HEK293 (cell line): ENCODE measurements around the gene PIK3CD.

Experiments
- CTCF ChIA-PET: fragments of 350-600 bp; formaldehyde crosslinking; extraction: SDS; loops from one replicate; lab custom pipeline; 2021; ENCODE audit warnings: antibody characterized with exemption; lab: Yijun Ruan, JAX
- POLR2A ChIA-PET: fragments of 300-600 bp; formaldehyde crosslinking; extraction: SDS; loops from one replicate; lab custom pipeline; 2020; ENCODE audit warnings: antibody characterized with exemption, inconsistent platforms; lab: Yijun Ruan, JAX
- H3K27ac ChIP-seq: fragments of 200-500 bp; sonication (Bioruptor generic); 2 replicates; pipeline ENCODE4 v1.5.1; 2014; ENCODE audit warnings: low read depth, low read length, control low read depth, inconsistent platforms; ENCODE audit errors: extremely low read depth
- H3K36me3 ChIP-seq, 2 experiments: fragments of 200-500 bp in 1 of 2; sonication (Bioruptor generic) in 1 of 2; 1 replicate in 1 of 2; 2 replicates in 1 of 2; pipeline ENCODE4 v1.5.1; 2014 to 2017; ENCODE audit warnings: inconsistent platforms in 2 of 2, low read length in 2 of 2; ENCODE audit not compliant: control insufficient read depth in 2 of 2, insufficient read depth in 1 of 2
- H3K4me1 ChIP-seq: fragments of 200-500 bp; sonication (Bioruptor generic); 2 replicates; pipeline ENCODE4 v1.5.1; 2014; ENCODE audit warnings: mild to moderate bottlenecking, low read length, inconsistent platforms; ENCODE audit not compliant: control insufficient read depth, insufficient read depth
- H3K4me3 ChIP-seq: 2 replicates; pipeline ENCODE4 v1.5.1; 2011; ENCODE audit warnings: low read depth, mild to moderate bottlenecking, control low read depth, low read length, moderate library complexity
- H3K9me3 ChIP-seq: fragments of 200-500 bp; sonication (Bioruptor generic); 2 replicates; pipeline ENCODE4 v1.5.1; 2014; ENCODE audit warnings: low read depth, low read length, inconsistent platforms; ENCODE audit not compliant: control insufficient read depth, insufficient read depth
- GLI4 ChIP-seq: fragments of 450-650 bp; formaldehyde crosslinking; IDR thresholded peaks from 2 replicates; pipeline ENCODE4 v1.5.1; 2016; ENCODE audit warnings: missing biosample characterization, missing genetic modification characterization
- KLF7 ChIP-seq: fragments of 450-650 bp; formaldehyde crosslinking; IDR thresholded peaks from 2 replicates; pipeline ENCODE4 v1.5.1; 2016; ENCODE audit warnings: missing biosample characterization, missing genetic modification characterization, borderline replicate concordance
- KLF9 ChIP-seq: fragments of 450-650 bp; formaldehyde crosslinking; IDR thresholded peaks from 2 replicates; pipeline ENCODE4 v1.5.1; 2016; ENCODE audit warnings: missing biosample characterization, missing genetic modification characterization, low read depth
- ZEB2 ChIP-seq: fragments of 450-650 bp; formaldehyde crosslinking; IDR thresholded peaks from 2 replicates; pipeline ENCODE4 v1.5.1; 2016; ENCODE audit warnings: missing biosample characterization, missing genetic modification characterization
- ZNF2 ChIP-seq: fragments of 450-650 bp; formaldehyde crosslinking; IDR thresholded peaks from 2 replicates; pipeline ENCODE4 v1.5.1; 2016; ENCODE audit warnings: missing biosample characterization, missing genetic modification characterization
- ZNF221 ChIP-seq: fragments of 450-650 bp; formaldehyde crosslinking; IDR thresholded peaks from 2 replicates; pipeline ENCODE4 v1.5.1; 2017; ENCODE audit warnings: missing biosample characterization, missing genetic modification characterization, borderline replicate concordance
- ZNF248 ChIP-seq: fragments of 450-650 bp; formaldehyde crosslinking; IDR thresholded peaks from 2 replicates; pipeline ENCODE4 v1.5.1; 2017; ENCODE audit warnings: missing biosample characterization, missing genetic modification characterization
- ZNF514 ChIP-seq: fragments of 450-650 bp; formaldehyde crosslinking; IDR thresholded peaks from 2 replicates; pipeline ENCODE4 v1.5.1; 2016; ENCODE audit warnings: missing biosample characterization, missing genetic modification characterization
- ZNF585B ChIP-seq: fragments of 450-650 bp; formaldehyde crosslinking; IDR thresholded peaks from 2 replicates; pipeline ENCODE4 v1.5.1; 2016; ENCODE audit warnings: missing biosample characterization, missing genetic modification characterization
- ZNF610 ChIP-seq: fragments of 450-650 bp; formaldehyde crosslinking; IDR thresholded peaks from 2 replicates; pipeline ENCODE4 v1.5.1; 2016; ENCODE audit warnings: missing biosample characterization, missing genetic modification characterization, borderline replicate concordance
- ZNF830 ChIP-seq: fragments of 450-650 bp; IDR thresholded peaks from 2 replicates; pipeline ENCODE4 v1.5.0; 2018; ENCODE audit warnings: missing biosample characterization, missing genetic modification characterization, low read depth, mild to moderate bottlenecking, moderate library complexity
- ZSCAN16 ChIP-seq: fragments of 450-650 bp; formaldehyde crosslinking; IDR thresholded peaks from 2 replicates; pipeline ENCODE4 v1.5.1; 2016; ENCODE audit warnings: missing biosample characterization, missing genetic modification characterization
- TF ChIP-seq, protein P1 (sequence below): fragments of 450-650 bp; formaldehyde crosslinking; IDR thresholded peaks from 2 replicates; pipeline ENCODE4 v1.5.0; 2017; ENCODE audit warnings: missing biosample characterization, missing genetic modification characterization, borderline replicate concordance
- TF ChIP-seq, protein P2 (sequence below): fragments of 450-650 bp; formaldehyde crosslinking; IDR thresholded peaks from 2 replicates; pipeline ENCODE4 v1.5.1; 2016; ENCODE audit warnings: missing biosample characterization, missing genetic modification characterization
- TF ChIP-seq, protein P3 (sequence below): fragments of 450-650 bp; formaldehyde crosslinking; IDR thresholded peaks from 2 replicates; pipeline ENCODE4 v1.5.1; 2016; ENCODE audit warnings: missing biosample characterization, missing genetic modification characterization
- TF ChIP-seq, protein P4 (sequence below): fragments of 450-650 bp; formaldehyde crosslinking; IDR thresholded peaks from 2 replicates; pipeline ENCODE4 v1.5.1; 2016; ENCODE audit warnings: missing biosample characterization, missing genetic modification characterization

The PIK3CD gene

DNA sequence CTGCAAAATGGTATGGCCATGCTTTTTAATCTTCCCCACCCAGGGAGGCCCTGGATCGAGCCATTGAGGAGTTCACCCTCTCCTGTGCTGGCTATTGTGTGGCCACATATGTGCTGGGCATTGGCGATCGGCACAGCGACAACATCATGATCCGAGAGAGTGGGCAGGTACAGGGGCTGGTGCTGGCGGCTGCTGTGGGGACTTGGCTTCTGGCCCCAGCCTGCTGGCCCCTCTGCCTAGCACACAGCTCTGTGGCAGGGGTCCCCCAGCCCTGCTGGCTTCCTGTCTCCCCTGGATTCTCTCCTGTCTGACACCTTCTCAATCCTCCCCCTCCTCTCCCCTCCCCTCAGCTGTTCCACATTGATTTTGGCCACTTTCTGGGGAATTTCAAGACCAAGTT is 72.4 kb downstream of the PIK3CD start:
- Histone ChIP-seq H3K4me1 (no peaks in the 10 kb centered on the region), H3K9me3 (no peaks in the 10 kb centered on the region), H3K27ac (no peak overlapping the region), H3K4me3 (no peak overlapping the region), H3K36me3 (peaks cover 0 to 58% of the 10 kb centered on the region in 2 experiments; a peak in 2 of 3 replicates)
- ChIA-PET CTCF (interaction anchor here (0.5 kb wide), 1 partner anchor 506 kb away, joined by 4 read pairs; no protein-coding TSS in a partner anchor), POLR2A (no interaction called here)
- TF ChIP-seq ZEB2 (tag by site-specific recombination) = no peak
- no peak for TF ChIP-seq ZNF514 (tag by site-specific recombination)
- TF ChIP-seq, protein P1, sequence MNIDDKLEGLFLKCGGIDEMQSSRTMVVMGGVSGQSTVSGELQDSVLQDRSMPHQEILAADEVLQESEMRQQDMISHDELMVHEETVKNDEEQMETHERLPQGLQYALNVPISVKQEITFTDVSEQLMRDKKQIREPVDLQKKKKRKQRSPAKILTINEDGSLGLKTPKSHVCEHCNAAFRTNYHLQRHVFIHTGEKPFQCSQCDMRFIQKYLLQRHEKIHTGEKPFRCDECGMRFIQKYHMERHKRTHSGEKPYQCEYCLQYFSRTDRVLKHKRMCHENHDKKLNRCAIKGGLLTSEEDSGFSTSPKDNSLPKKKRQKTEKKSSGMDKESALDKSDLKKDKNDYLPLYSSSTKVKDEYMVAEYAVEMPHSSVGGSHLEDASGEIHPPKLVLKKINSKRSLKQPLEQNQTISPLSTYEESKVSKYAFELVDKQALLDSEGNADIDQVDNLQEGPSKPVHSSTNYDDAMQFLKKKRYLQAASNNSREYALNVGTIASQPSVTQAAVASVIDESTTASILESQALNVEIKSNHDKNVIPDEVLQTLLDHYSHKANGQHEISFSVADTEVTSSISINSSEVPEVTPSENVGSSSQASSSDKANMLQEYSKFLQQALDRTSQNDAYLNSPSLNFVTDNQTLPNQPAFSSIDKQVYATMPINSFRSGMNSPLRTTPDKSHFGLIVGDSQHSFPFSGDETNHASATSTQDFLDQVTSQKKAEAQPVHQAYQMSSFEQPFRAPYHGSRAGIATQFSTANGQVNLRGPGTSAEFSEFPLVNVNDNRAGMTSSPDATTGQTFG (tag by site-specific recombination) = no peak
- no peak for TF ChIP-seq ZNF830 (tag by site-specific recombination)
- TF ChIP-seq GLI4 (tag by site-specific recombination) = no peak
- no peak for TF ChIP-seq ZSCAN16
- no peak for TF ChIP-seq ZNF585B
- TF ChIP-seq ZNF248 (tag by site-specific recombination) = no peak

GRCh38 chr1:9724706-9725476 is 73.4 kb downstream of the PIK3CD start:
- Histone ChIP-seq H3K4me3 (no peak overlapping the region), H3K36me3 (peaks cover 0 to 67% of the 10 kb centered on the region in 2 experiments), H3K27ac (no peak overlapping the region), H3K9me3 (no peaks in the 10 kb centered on the region), H3K4me1 (no peaks in the 10 kb centered on the region)
- TF ChIP-seq, protein P2, sequence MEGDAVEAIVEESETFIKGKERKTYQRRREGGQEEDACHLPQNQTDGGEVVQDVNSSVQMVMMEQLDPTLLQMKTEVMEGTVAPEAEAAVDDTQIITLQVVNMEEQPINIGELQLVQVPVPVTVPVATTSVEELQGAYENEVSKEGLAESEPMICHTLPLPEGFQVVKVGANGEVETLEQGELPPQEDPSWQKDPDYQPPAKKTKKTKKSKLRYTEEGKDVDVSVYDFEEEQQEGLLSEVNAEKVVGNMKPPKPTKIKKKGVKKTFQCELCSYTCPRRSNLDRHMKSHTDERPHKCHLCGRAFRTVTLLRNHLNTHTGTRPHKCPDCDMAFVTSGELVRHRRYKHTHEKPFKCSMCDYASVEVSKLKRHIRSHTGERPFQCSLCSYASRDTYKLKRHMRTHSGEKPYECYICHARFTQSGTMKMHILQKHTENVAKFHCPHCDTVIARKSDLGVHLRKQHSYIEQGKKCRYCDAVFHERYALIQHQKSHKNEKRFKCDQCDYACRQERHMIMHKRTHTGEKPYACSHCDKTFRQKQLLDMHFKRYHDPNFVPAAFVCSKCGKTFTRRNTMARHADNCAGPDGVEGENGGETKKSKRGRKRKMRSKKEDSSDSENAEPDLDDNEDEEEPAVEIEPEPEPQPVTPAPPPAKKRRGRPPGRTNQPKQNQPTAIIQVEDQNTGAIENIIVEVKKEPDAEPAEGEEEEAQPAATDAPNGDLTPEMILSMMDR (tag by site-specific recombination) = peak; percentile 59
- TF ChIP-seq, protein P3, sequence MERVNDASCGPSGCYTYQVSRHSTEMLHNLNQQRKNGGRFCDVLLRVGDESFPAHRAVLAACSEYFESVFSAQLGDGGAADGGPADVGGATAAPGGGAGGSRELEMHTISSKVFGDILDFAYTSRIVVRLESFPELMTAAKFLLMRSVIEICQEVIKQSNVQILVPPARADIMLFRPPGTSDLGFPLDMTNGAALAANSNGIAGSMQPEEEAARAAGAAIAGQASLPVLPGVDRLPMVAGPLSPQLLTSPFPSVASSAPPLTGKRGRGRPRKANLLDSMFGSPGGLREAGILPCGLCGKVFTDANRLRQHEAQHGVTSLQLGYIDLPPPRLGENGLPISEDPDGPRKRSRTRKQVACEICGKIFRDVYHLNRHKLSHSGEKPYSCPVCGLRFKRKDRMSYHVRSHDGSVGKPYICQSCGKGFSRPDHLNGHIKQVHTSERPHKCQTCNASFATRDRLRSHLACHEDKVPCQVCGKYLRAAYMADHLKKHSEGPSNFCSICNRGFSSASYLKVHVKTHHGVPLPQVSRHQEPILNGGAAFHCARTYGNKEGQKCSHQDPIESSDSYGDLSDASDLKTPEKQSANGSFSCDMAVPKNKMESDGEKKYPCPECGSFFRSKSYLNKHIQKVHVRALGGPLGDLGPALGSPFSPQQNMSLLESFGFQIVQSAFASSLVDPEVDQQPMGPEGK (tag by site-specific recombination) = no peak
- TF ChIP-seq KLF7 (tag by site-specific recombination) (no peak), ZNF610 (tag by site-specific recombination) (0 out of 2 replicates have a peak, but pooled peaks have one; percentile 23), ZNF221 (no peak), KLF9 (tag by site-specific recombination) (peak; percentile 18; the same call in 1 of the 2 replicates), ZNF2 (0 out of 2 replicates have a peak, but pooled peaks have one; percentile 28)
- TF ChIP-seq, protein P4, sequence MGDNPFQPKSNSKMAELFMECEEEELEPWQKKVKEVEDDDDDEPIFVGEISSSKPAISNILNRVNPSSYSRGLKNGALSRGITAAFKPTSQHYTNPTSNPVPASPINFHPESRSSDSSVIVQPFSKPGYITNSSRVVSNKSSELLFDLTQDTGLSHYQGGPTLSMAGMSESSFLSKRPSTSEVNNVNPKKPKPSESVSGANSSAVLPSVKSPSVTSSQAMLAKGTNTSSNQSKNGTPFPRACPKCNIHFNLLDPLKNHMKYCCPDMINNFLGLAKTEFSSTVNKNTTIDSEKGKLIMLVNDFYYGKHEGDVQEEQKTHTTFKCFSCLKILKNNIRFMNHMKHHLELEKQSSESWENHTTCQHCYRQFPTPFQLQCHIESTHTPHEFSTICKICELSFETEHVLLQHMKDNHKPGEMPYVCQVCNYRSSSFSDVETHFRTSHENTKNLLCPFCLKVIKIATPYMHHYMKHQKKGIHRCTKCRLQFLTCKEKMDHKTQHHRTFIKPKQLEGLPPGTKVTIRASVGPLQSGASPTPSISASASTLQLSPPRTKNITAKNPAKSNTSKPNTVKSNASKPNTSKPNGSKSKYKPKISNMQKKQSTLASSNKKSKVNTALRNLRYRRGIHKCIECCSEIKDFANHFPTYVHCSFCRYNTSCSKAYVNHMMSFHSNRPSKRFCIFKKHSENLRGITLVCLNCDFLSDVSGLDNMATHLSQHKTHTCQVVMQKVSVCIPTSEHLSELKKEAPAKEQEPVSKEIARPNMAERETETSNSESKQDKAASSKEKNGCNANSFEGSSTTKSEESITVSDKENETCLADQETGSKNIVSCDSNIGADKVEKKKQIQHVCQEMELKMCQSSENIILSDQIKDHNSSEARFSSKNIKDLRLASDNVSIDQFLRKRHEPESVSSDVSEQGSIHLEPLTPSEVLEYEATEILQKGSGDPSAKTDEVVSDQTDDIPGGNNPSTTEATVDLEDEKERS (tag by site-specific recombination) = no peak
- POLR2A ChIA-PET = no interaction called here
- CTCF ChIA-PET = interaction anchor here (0.5 to 2.1 kb wide), 8 partner anchors 22 to 603 kb away, joined by 3 to 10 read pairs (median 4); no protein-coding TSS in a partner anchor
